ENCODE data around the gene KLHDC8B. TPM values are rescaled to one million over a fixed set of nuclear protein-coding genes. Genes with fewer than 3 reads are reported as not detected.

The KLHDC8B gene
- total and polyA plus RNA-seq, 4 donors: 8.1 to 17.1 (median 9.4) TPM

GRCh38 chr3:49170744-49171118 lies 667 bp upstream of the KLHDC8B start:
- DNase-seq (ENCODE audit: low spot score): no peak
- Histone ChIP-seq H3K27ac (ENCODE audit: low read depth in 1 of 2, low read length in 2 of 2) (peak overlapping the region; percentile 73 to 82), H3K36me3 (ENCODE audit: control insufficient read depth in 4 of 4, insufficient read depth in 3 of 4, low read depth in 1 of 4, low read length in 3 of 4) (peaks cover 0 to 8% (median 0%) of the 10 kb centered on the region in 4 donors), H3K9me3 (ENCODE audit: control insufficient read depth in 4 of 4, low read length in 3 of 4) (no peaks in the 10 kb centered on the region), H3K4me1 (ENCODE audit: control insufficient read depth in 4 of 4, insufficient read depth in 4 of 4, low read length in 3 of 4) (peaks cover 12 to 48% (median 34%) of the 10 kb centered on the region in 4 donors), H3K4me3 (ENCODE audit: low read depth in 1 of 3, low read length in 3 of 3) (peak overlapping the region in 2 of 3 donors; percentile 59 to 73), H3K27me3 (ENCODE audit: control insufficient read depth in 4 of 4, insufficient read depth in 4 of 4, low read length in 3 of 4) (no peaks in the 10 kb centered on the region), H3K9ac (ENCODE audit: low read depth in 1 of 2, low read length in 2 of 2) (peak overlapping the region; percentile 7 to 72)
- TF ChIP-seq YY1 (IDR thresholded peaks at IDR 0.05): no peak
- no peak for TF ChIP-seq RAD21 (IDR thresholded peaks at IDR 0.05)
- WGBS: 27% methylated on average over 1 of the region's 1 CpG

- H3K36me3 ChIP-seq (ENCODE audit: control insufficient read depth in 4 of 4, insufficient read depth in 3 of 4, low read depth in 1 of 4, low read length in 3 of 4): peaks cover 0 to 17% (median 0%) of the 10 kb centered on the region in 4 donors
- peak overlapping the region; percentile 59 to 77 (median 73) for H3K4me3 ChIP-seq (ENCODE audit: low read depth in 1 of 3, low read length in 3 of 3)
- H3K27ac ChIP-seq (ENCODE audit: low read depth in 1 of 2, low read length in 2 of 2): peak overlapping the region; percentile 73 to 82
- peaks cover 7 to 41% (median 28%) of the 10 kb centered on the region in 4 donors for H3K4me1 ChIP-seq (ENCODE audit: control insufficient read depth in 4 of 4, insufficient read depth in 4 of 4, low read length in 3 of 4)
- 34% methylated on average over 7 of the region's 7 CpGs for WGBS
- no peaks in the 10 kb centered on the region for H3K27me3 ChIP-seq (ENCODE audit: control insufficient read depth in 4 of 4, insufficient read depth in 4 of 4, low read length in 3 of 4)
- TF ChIP-seq FOXA2 (IDR thresholded peaks at IDR 0.05) (no peak), RXRA (IDR thresholded peaks at IDR 0.05) (no peak), ATF3 (IDR thresholded peaks at IDR 0.05) (no peak), YY1 (IDR thresholded peaks at IDR 0.05) (no peak), REST (IDR thresholded peaks at IDR 0.05) (no peak), TAF1 (conservative IDR thresholded peaks at IDR 0.05) (no peak), NR2F2 (IDR thresholded peaks at IDR 0.05) (no peak), HNF4G (IDR thresholded peaks at IDR 0.05) (no peak), EGR1 (IDR thresholded peaks at IDR 0.05; ENCODE audit: low read depth in 2 of 2) (no peak), GABPA (IDR thresholded peaks at IDR 0.05 in 1 of 2, conservative IDR thresholded peaks at IDR 0.05 in 1 of 2) (no peak), HNF4A (conservative IDR thresholded peaks at IDR 0.05) (no peak), MAX (IDR thresholded peaks at IDR 0.05) (no peak), ZBTB33 (IDR thresholded peaks at IDR 0.05) (no peak), FOXA1 (IDR thresholded peaks at IDR 0.05) (no peak), SP1 (IDR thresholded peaks at IDR 0.05) (no peak), RAD21 (IDR thresholded peaks at IDR 0.05) (no peak), JUND (IDR thresholded peaks at IDR 0.05) (no peak)
- peak overlapping the region; percentile 72 to 76 for H3K9ac ChIP-seq (ENCODE audit: low read depth in 1 of 2, low read length in 2 of 2)
- DNase-seq (ENCODE audit: low spot score): no peak
- H3K9me3 ChIP-seq (ENCODE audit: control insufficient read depth in 4 of 4, low read length in 3 of 4): no peaks in the 10 kb centered on the region
Measured at GRCh38 chr3:49171775-49172500, 540 bp downstream of the KLHDC8B start.
